NCI-H524 (cell line): Measurements from ENCODE around the gene WFDC12.
"Not testable (repeated sequence)": the region's sequence is repeated elsewhere in the genome, so short reads cannot be mapped to it uniquely, and the experiment has no call there.

ENCODE experiments used
- DNase-seq, 2 experiments: peaks; one replicate each; lab custom pipeline; 2025; lab: John Stamatoyannopoulos, UW

Gene WFDC12, protein sequence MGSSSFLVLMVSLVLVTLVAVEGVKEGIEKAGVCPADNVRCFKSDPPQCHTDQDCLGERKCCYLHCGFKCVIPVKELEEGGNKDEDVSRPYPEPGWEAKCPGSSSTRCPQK

GRCh38 chr20:45124365-45124764 lies at the start of gene WFDC12:
WFDC12 (minus strand) TSS chr20:45124465; CDS start chr20:45124447, 18 bp downstream.
- DNase-seq = no peak

DNA sequence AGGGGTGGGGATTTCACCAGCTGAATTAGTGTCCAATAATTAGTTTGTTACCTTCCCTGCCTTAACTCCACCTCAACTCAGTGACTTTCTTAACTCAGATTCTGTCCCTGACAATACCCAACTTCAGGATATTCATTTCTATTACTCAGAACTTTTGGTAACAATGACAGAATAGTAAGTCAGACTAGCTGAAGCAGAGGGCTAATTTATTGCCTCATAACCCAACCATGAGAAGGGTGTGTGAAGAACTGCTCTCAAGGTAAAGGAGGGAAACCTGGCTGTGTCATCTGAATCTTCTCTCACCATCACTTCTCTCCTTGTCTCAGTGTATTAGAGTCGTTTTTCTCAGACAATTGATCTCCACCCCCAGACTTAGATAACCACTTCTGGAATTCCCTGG lies 49.3 kb upstream of the WFDC12 start:
- no peak for DNase-seq

- DNase-seq = no peak
These were observed 40.6 kb upstream of the WFDC12 start for GRCh38 chr20:45164906-45165305.

DNA sequence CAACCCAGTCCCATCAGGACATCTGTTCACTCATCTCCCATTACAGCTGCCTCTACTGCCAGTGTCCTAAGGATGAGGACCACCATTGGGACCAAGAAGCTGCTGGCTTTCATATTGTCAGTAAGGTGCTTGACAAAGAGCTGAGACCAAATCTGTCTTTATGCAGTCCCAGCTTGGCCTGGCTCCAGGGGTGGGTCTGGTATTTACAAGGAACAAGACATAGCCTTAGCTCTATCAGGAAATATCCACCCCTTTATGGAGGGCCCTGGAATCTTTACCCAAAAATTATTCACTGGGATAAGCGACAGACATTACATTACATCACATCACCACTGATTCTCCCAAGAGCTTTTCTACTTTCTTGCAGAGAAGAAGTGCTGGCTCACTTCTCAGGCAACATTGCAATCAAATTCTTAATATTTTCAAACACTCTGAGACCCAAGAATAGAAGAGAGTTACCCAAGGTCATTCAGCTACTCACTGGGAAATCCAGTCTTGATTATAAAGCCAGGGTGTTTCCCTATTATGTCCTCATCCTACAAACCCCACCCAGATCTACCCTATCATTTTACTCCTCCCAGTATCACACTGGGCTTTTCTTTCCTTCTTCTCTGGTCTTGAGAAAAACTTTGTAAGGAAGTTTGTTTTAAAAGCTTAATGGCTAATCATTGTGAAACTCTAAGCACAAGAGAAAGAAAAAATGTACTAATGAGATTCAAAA lies 39.0 kb upstream of the WFDC12 start:
- DNase-seq = no peak

DNA sequence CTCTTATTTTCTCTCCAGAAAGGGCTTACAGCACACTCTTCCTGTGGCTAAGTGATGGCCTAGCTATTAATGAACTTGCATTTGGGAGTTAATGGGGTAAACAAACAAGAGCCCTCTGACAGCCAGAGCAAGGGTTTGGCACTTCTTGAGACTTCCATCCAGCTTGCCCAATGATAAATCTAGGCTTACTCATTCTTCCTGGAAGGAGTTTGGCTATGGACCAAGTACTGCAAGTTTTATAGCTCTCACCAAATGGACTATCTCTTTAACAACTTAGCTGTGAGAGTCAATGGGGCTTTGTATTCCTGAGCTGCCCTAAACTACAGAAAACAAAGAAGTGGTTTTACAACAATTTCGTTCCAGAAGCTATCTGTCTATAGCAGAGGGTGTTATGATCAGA lies 33.7 kb upstream of the WFDC12 start:
- DNase-seq = no peak

DNA sequence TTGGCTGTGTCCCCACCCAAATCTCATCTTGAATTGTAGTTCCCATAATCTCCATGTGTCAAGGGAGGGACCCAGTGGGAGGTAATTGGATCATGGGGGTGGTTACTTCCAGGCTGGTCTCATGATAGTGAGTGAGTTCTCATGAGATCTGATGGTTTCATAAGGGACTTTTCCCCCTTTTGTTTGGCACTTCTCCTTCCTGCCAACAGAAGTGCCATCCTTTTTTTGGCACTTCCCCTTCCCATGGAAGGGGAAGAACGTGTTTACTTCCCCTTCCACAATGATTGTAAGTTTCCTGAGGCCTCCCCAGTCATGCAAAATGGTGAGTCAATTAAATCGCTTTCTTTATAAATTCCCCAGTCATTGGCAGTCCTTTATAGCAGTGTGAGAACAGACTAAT lies 32.4 kb upstream of the WFDC12 start:
- DNase-seq = no peak

DNA sequence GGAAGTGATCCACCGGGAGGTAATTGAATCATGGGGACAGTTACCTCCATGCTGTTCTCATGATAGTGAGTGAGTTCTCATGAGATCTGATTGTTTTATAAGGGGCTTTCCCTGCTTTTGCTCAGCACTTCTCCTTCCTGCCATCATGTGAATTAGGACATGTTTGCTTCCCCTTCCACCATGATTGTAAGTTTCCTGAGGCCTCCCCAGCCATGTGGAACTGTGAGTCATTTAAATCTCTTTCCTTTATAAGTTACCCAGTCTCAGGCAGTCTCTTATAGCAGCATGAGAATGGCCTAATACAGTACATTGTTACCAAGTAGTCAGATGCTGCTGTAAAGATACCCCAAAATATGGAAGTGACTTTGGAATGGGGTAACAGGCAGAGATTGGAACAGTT lies 30.5 kb upstream of the WFDC12 start:
- not testable (repeated sequence) for DNase-seq

GRCh38 chr20:45154183-45154582 lies 29.9 kb upstream of the WFDC12 start:
- peak in 1 of 2 experiments; percentile 15 for DNase-seq

GRCh38 chr20:45153752-45154151 lies 29.5 kb upstream of the WFDC12 start:
- DNase-seq = no peak

GRCh38 chr20:45153147-45153546 lies 28.9 kb upstream of the WFDC12 start:
- DNase-seq = peak in 1 of 2 experiments; percentile 1

GRCh38 chr20:45152405-45152804 lies 28.1 kb upstream of the WFDC12 start:
- no peak for DNase-seq

GRCh38 chr20:45149062-45149461 lies 24.8 kb upstream of the WFDC12 start:
- DNase-seq = no peak

- DNase-seq = no peak
These were observed 16.6 kb upstream of the WFDC12 start for GRCh38 chr20:45140836-45141235.

DNA sequence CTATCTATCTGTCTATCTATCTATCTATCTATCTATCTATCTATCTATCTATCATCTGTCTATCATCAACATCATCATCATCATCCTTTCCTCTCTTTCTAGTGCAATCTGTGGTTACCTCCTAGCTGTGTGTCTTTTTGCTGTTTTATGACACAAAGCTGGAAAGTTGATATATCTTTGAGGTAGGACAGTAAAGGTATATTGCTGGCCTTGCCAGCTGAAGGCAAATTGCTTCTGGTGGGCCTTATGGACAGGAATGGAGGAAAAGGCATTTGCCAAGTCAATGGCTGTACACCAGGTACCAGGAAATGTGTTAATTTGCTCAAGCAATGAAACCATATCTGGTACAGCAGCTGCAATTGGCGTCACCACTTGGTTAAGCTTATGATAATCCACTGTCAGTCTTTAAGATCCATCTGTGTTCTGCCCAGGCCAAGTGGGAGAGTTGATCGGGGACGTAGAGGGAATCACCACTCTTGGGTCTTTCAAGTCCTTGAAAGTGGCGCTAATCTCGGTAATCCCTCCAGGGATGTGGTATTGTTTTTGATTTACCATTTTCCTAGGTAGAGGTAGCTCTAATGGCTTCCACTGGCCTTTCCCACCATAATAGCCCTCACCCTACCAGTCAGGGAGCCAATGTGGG lies 15.6 kb upstream of the WFDC12 start:
- DNase-seq = peak; percentile 96

DNA sequence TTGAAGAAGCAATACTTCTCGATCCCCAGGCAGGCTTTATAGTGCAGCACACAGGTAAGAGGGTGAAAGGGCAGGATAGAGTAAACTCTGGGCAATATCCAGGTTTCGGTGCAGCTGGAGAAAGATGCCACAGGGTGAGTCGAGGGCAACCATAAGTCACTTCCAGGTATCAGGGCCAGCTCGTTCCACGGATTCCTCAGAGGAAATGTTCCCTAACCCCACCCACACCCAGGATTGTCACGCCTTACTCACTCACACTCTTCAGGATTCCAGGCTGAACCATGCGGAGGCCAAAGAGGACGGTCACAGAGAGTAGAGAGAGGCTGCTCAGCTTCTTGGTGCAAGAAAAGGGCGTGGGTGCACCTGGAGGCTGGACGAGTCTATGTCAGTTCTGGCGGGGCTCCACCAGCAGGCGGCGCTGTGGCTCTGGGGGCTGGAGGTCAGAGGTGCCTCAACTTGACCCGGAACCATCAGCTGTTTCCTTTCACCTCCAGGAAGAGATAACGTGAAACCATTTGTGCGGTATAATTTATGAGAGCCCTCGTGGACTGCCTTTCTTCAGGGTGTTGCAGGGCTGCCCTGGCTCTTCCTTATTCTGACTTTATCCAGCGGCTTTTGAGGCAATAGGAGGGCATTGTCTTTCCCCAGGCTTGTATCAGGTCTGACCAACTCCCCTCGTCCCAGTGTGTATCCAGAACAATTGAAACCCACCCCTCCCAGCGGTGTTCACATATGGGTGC lies 14.5 kb upstream of the WFDC12 start:
- DNase-seq = no peak

DNA sequence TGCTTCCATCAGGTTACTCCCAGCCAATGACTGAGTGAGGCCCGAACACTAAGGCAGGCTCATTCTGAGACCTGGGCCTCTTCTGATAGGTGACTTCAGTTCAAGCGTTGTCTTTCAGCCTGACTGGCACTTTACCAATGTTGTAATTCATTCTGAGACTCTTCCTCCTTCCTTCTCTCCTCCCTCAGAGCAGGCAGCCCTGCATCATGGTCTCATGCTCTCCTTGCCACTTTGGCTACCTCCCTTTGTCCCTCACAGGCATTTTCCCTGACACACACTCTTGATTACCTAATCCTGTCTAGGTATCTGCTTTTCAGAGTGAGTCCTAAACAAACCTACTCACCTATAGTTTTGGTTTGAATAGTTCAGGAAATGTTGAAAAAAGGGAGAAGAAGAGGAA lies 12.6 kb upstream of the WFDC12 start:
- no peak for DNase-seq

- no peak for DNase-seq
These were observed 3.8 kb upstream of the WFDC12 start for GRCh38 chr20:45128099-45128498.

- no peak for DNase-seq
These were observed 2.9 kb downstream of the WFDC12 start for GRCh38 chr20:45121388-45121787.

DNA sequence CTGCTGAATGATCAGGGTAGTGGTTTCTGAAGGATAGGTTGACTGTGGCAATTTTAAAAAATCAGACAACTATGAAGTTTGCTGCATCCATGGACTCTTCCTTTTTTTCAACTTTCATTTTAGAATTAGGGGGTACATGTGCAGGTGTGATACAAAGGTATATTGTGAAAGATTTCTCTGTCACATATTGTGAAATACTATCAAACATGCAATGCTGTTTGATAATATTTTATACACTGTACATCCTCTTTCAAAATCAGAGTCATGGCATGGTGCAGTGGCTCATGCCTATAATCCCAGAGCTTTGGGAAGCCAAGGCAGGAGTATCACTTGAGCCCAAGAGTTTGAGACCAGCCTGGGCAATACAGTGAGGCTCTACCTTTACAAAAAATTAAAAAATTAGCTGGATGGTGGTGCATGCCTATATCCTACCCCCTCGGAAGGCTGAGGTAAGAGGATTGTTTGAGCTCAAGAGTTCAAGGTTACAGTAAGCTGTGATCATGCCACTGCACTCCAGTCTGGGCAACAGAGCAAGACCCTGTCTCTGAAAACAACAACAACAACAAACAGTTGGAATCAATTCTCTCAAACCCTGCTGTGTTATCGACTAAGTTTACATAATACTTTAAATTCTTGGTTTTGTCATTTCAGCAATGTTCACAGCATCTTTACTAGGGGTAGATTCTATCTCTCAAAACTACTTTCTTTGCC lies 4.6 kb downstream of the WFDC12 start:
- DNase-seq = no peak

DNA sequence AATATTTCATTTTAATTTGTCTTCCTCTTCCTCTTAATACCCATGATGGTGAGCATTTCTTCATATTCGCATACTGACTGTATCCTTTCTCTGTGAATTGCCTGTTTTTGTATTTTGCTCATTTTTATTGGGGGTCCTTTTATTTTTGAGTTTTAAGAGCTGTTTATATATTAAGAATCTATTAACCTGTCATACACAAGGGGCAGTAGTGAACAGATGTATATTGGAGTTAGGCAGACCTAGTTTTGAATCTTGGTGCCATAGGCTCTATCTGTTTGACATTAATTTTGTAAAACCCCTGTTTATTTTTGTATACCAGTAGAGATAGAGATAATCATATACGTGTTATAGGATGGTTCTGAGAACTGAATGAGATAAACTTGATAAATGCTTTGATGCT lies 6.2 kb downstream of the WFDC12 start:
- DNase-seq = no peak

DNA sequence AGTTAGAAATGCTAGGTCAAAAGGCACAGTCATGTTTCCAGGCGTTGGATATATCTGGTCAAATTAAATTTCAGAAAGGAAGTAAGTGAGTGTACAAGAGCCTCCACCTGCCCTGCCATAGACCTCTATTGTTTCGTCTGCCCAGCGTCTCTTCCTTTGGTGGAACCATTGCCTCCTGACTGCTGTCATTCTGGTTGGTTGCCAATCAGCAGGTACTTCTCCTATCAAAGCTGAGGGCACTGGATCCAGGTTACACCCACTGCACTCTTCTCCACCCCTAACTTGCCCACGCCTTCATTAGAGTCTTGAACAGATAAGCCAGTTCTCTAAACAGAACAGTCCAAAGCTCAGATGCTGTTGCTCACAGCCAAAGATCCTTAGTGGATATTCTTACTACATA lies 6.7 kb downstream of the WFDC12 start:
- no peak for DNase-seq

- no peak for DNase-seq
These were observed 8.4 kb downstream of the WFDC12 start for GRCh38 chr20:45115829-45116228.
